A549 (cell line): Measurements from ENCODE around the gene FRAT2. TPM values are rescaled to one million over a fixed set of nuclear protein-coding genes. Genes with fewer than 3 reads are reported as not detected.

Source experiments
- ATAC-seq, 2 experiments: fragments of 200-7000 bp in 1 of 2; fragments of >200 bp in 1 of 2; cut with Nextera tagmentation in 1 of 2; cut with Tn5 transposase in 1 of 2; 3 replicates each; pipeline versions ENCODE4 v1.8.0 to v1.9.1; 2018 to 2020; ENCODE audit warnings: mild to moderate bottlenecking in 1 of 2, moderate library complexity in 1 of 2
- CTCF ChIA-PET: fragments of 300-600 bp; sonication (Branson Sonifier 250); formaldehyde crosslinking; extraction: SDS; loops from one replicate; lab custom pipeline; 2021; ENCODE audit warnings: antibody characterized with exemption, inconsistent platforms; lab: Yijun Ruan, JAX
- POLR2A ChIA-PET: fragments of 350-600 bp; formaldehyde crosslinking; extraction: SDS; loops from one replicate; lab custom pipeline; 2021; ENCODE audit warnings: antibody characterized with exemption, inconsistent platforms; lab: Yijun Ruan, JAX
- DNase-seq, 2 experiments: peaks; one replicate each; pipeline versions ENCODE4 v3.0.0 to v3.0.0-alpha.2; 2011 to 2016; ENCODE audit warnings: low read depth in 1 of 2, low spot score in 1 of 2
- FAIRE-seq: peaks from 2 replicates; lab custom pipeline; 2011; peaks lifted over from hg19 to GRCh38; lab: Jason Lieb, UNC
- H3K27ac ChIP-seq, 2 experiments: fragments of >200 bp; sonication (Bioruptor Twin); formaldehyde crosslinking; 3 replicates each; pipeline ENCODE4 v1.5.1; 2016 to 2017
- H3K4me1 ChIP-seq: fragments of >200 bp; sonication (Bioruptor Twin); formaldehyde crosslinking; 3 replicates; pipeline ENCODE4 v1.6.1; 2016
- H3K4me2 ChIP-seq: fragments of >200 bp; sonication (Bioruptor Twin); formaldehyde crosslinking; 3 replicates; pipeline ENCODE4 v1.6.1; 2016
- H3K4me3 ChIP-seq: fragments of >200 bp; sonication (Bioruptor Twin); formaldehyde crosslinking; 3 replicates; pipeline ENCODE4 v1.5.1; 2016
- H3K9me3 ChIP-seq: fragments of >200 bp; sonication (Bioruptor Twin); formaldehyde crosslinking; 3 replicates; pipeline ENCODE4 v1.6.1; 2016
- ATOH8 ChIP-seq: fragments of 250-450 bp; sonication (Bioruptor Pico); IDR thresholded peaks from 2 replicates; pipeline ENCODE4 v1.5.0; 2020; ENCODE audit warnings: low read depth, mild to moderate bottlenecking, moderate library complexity
- BCL3 ChIP-seq: fragments of >200 bp; sonication (Bioruptor Twin); formaldehyde crosslinking; IDR thresholded peaks from 3 replicates; pipeline ENCODE4 v1.6.1; 2016
- BHLHE40 ChIP-seq: IDR thresholded peaks from 2 replicates; pipeline ENCODE4 v1.6.1; 2012; ENCODE audit warnings: low read depth, low read length, inconsistent platforms
- CEBPB ChIP-seq, 2 experiments: fragments of >200 bp in 1 of 2; sonication (Bioruptor Twin) in 1 of 2; formaldehyde crosslinking in 1 of 2; IDR thresholded peaks; 2 replicates each; pipeline ENCODE4 v1.6.1; 2012 to 2016
- EHF ChIP-seq: fragments of 250-450 bp; sonication (Bioruptor Pico); IDR thresholded peaks from 2 replicates; pipeline ENCODE4 v1.5.0; 2020; ENCODE audit warnings: mild to moderate bottlenecking
- FOSB ChIP-seq: fragments of 250-450 bp; sonication (Bioruptor Pico); IDR thresholded peaks from 2 replicates; pipeline ENCODE4 v1.5.0; 2020; ENCODE audit warnings: mild to moderate bottlenecking, moderate library complexity
- HDAC2 ChIP-seq: fragments of 200-600 bp; sonication (generic); IDR thresholded peaks from 2 replicates; pipeline ENCODE4 v1.6.1; 2016
- HOXA7 ChIP-seq: fragments of 250-450 bp; sonication (Bioruptor Pico); IDR thresholded peaks from 2 replicates; pipeline ENCODE4 v1.5.0; 2020; ENCODE audit warnings: mild to moderate bottlenecking, moderate library complexity
- HOXB13 ChIP-seq: fragments of 250-450 bp; sonication (Bioruptor Pico); IDR thresholded peaks from 2 replicates; pipeline ENCODE4 v1.5.0; 2020; ENCODE audit warnings: low read depth, mild to moderate bottlenecking, moderate library complexity
- HOXB5 ChIP-seq: fragments of 250-450 bp; sonication (Bioruptor Pico); IDR thresholded peaks from 2 replicates; pipeline ENCODE4 v1.5.0; 2020; ENCODE audit warnings: mild to moderate bottlenecking, moderate library complexity
- JUNB ChIP-seq: fragments of >200 bp; sonication (Bioruptor Twin); formaldehyde crosslinking; IDR thresholded peaks from 2 replicates; pipeline ENCODE4 v1.6.1; 2016
- KDM1A ChIP-seq: fragments of 200-600 bp; sonication (generic); IDR thresholded peaks from 2 replicates; pipeline ENCODE4 v1.6.1; 2016; ENCODE audit warnings: low read depth, mild to moderate bottlenecking
- MAFK ChIP-seq: fragments of 450-650 bp; IDR thresholded peaks from 2 replicates; pipeline ENCODE4 v1.6.1; 2014; ENCODE audit not compliant: partially characterized antibody
- MAZ ChIP-seq: fragments of 150-350 bp; IDR thresholded peaks from 2 replicates; pipeline ENCODE4 v1.6.1; 2014; ENCODE audit warnings: antibody characterized with exemption, low read depth, low read length, borderline replicate concordance
- NPAS2 ChIP-seq: fragments of 250-450 bp; sonication (Bioruptor Pico); IDR thresholded peaks from 2 replicates; pipeline ENCODE4 v1.8.0; 2022; ENCODE audit warnings: mild to moderate bottlenecking, moderate library complexity, borderline replicate concordance
- PBX3 ChIP-seq: IDR thresholded peaks from 2 replicates; pipeline ENCODE4 v1.6.1; 2012
- PHF8 ChIP-seq: fragments of 200-600 bp; sonication (generic); IDR thresholded peaks from 2 replicates; pipeline ENCODE4 v1.6.1; 2016; ENCODE audit warnings: low read depth, mild to moderate bottlenecking, antibody characterized with exemption, moderate library complexity, borderline replicate concordance
- POLR2A ChIP-seq: IDR thresholded peaks from 2 replicates; pipeline ENCODE4 v1.6.1; 2012; ENCODE audit warnings: mild to moderate bottlenecking, low read length
- POLR2AphosphoS2 ChIP-seq: conservative IDR thresholded peaks from 2 replicates; pipeline ENCODE4 v1.6.1; 2012; ENCODE audit warnings: low read length, improper control_type of control experiment, inconsistent platforms
- RARB ChIP-seq: fragments of 250-450 bp; sonication (Bioruptor Pico); IDR thresholded peaks from 2 replicates; pipeline ENCODE4 v1.8.0; 2021; ENCODE audit warnings: mild to moderate bottlenecking, moderate library complexity
- RFX5 ChIP-seq: fragments of 450-650 bp; IDR thresholded peaks from 2 replicates; pipeline ENCODE4 v1.7.1; 2014; ENCODE audit warnings: antibody characterized with exemption, mild to moderate bottlenecking, moderate library complexity
- RNF2 ChIP-seq: fragments of 200-600 bp; sonication (generic); IDR thresholded peaks from 2 replicates; pipeline ENCODE4 v1.6.1; 2016; ENCODE audit warnings: low read depth, mild to moderate bottlenecking, antibody characterized with exemption, moderate library complexity, borderline replicate concordance
- SREBF2 ChIP-seq: fragments of 450-650 bp; IDR thresholded peaks from 2 replicates; pipeline ENCODE4 v1.6.1; 2014; ENCODE audit warnings: mild to moderate bottlenecking, moderate library complexity
- TP53 ChIP-seq: fragments of 250-450 bp; sonication (Bioruptor Pico); IDR thresholded peaks from 2 replicates; pipeline ENCODE4 v1.5.0; 2021; ENCODE audit warnings: mild to moderate bottlenecking, moderate library complexity
- ZC3H11A ChIP-seq: fragments of 450-650 bp; IDR thresholded peaks from 2 replicates; pipeline ENCODE4 v1.6.1; 2014; ENCODE audit warnings: antibody characterized with exemption, mild to moderate bottlenecking
- ZFP36 ChIP-seq: fragments of 450-650 bp; IDR thresholded peaks from 2 replicates; pipeline ENCODE4 v1.6.1; 2014; ENCODE audit warnings: borderline replicate concordance; ENCODE audit not compliant: partially characterized antibody
- WGBS: methylation state at CpG from one replicate; pipeline ENCODE4 v1.1.6; 2017; ENCODE audit errors: missing lambda C conversion rate; 5-methylcytosine and 5-hydroxymethylcytosine counted together
- polyA plus RNA-seq, 4 experiments: library from polyadenylated mRNA; depleted of rRNA in 3 of 4; stranded (reverse); fragments of >200 nt; fragmentation: RNase III in 1 of 4; extraction: RNeasy Plus Mini Kit Qiagen cat#74134 plus additional on column Dnase treatment in 1 of 4; gene quantifications; 2 replicates in 3 of 4; 3 replicates in 1 of 4; pipeline ENCODE4 v1.2.3, GENCODE V29; 2011 to 2017
- TF ChIP-seq, protein P1 (sequence below): fragments of >200 bp; sonication (Bioruptor Twin); formaldehyde crosslinking; IDR thresholded peaks from 3 replicates; pipeline ENCODE4 v1.5.1; 2016
- TF ChIP-seq, protein P2 (sequence below): IDR thresholded peaks from 2 replicates; pipeline ENCODE4 v1.6.1; 2012; ENCODE audit warnings: low read depth, borderline replicate concordance
- TF ChIP-seq, protein P3 (sequence below): fragments of 250-450 bp; sonication (Bioruptor Pico); IDR thresholded peaks from 2 replicates; pipeline ENCODE4 v1.5.0; 2021; ENCODE audit warnings: mild to moderate bottlenecking, moderate library complexity, borderline replicate concordance

Gene FRAT2
- polyA plus RNA-seq, 2 of the 4 experiments (the other 2 are of a cell fraction), result 4.1 to 5.0 TPM

GRCh38 chr10:97341416-97341815 lies 6.9 kb upstream of the FRAT2 start:
- no peak overlapping the region for H3K4me3 ChIP-seq
- FAIRE-seq, result no peak
- no peak overlapping the region for H3K27ac ChIP-seq
- 17% methylated on average over 2 of the region's 2 CpGs for WGBS
- peaks cover 11% of the 10 kb centered on the region; the same call in 2 of the 3 replicates for H3K4me1 ChIP-seq
- TF ChIP-seq NPAS2 (CRISPR knock-in tag) (no peak), TP53 (no peak), JUNB (no peak), MAFK (no peak), RFX5 (no peak), POLR2AphosphoS2 (no peak), HOXB13 (CRISPR knock-in tag) (no peak), PHF8 (no peak), ZFP36 (no peak), PBX3 (no peak), ATOH8 (CRISPR knock-in tag) (no peak), ZC3H11A (no peak), KDM1A (no peak), FOSB (no peak), SREBF2 (no peak), MAZ (no peak), BCL3 (no peak), HDAC2 (no peak)
- TF ChIP-seq, protein P1, sequence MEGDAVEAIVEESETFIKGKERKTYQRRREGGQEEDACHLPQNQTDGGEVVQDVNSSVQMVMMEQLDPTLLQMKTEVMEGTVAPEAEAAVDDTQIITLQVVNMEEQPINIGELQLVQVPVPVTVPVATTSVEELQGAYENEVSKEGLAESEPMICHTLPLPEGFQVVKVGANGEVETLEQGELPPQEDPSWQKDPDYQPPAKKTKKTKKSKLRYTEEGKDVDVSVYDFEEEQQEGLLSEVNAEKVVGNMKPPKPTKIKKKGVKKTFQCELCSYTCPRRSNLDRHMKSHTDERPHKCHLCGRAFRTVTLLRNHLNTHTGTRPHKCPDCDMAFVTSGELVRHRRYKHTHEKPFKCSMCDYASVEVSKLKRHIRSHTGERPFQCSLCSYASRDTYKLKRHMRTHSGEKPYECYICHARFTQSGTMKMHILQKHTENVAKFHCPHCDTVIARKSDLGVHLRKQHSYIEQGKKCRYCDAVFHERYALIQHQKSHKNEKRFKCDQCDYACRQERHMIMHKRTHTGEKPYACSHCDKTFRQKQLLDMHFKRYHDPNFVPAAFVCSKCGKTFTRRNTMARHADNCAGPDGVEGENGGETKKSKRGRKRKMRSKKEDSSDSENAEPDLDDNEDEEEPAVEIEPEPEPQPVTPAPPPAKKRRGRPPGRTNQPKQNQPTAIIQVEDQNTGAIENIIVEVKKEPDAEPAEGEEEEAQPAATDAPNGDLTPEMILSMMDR, result no peak
- TF ChIP-seq, protein P2, sequence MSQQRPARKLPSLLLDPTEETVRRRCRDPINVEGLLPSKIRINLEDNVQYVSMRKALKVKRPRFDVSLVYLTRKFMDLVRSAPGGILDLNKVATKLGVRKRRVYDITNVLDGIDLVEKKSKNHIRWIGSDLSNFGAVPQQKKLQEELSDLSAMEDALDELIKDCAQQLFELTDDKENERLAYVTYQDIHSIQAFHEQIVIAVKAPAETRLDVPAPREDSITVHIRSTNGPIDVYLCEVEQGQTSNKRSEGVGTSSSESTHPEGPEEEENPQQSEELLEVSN, result no peak
- ATAC-seq, result no peak
- DNase-seq, result no peak
- no peaks in the 10 kb centered on the region for H3K9me3 ChIP-seq
- no peak overlapping the region for H3K4me2 ChIP-seq
- POLR2A ChIA-PET, result no interaction called here
- CTCF ChIA-PET, result interaction anchor here (1.6 to 2.9 kb wide), 3 partner anchors 15 to 63 kb away, joined by 5 to 10 read pairs (median 9); no protein-coding TSS in a partner anchor

GRCh38 chr10:97338041-97338440 lies 3.5 kb upstream of the FRAT2 start:
- CTCF ChIA-PET, result interaction anchor here (1.1 kb wide), 1 partner anchor 9 kb away, joined by 4 read pairs; no protein-coding TSS in a partner anchor
- 71% methylated on average over 5 of the region's 5 CpGs for WGBS
- H3K4me2 ChIP-seq, result no peak overlapping the region
- no peak for DNase-seq
- TF ChIP-seq BHLHE40 (no peak), CEBPB (IDR thresholded peaks at IDR 0.05) (no peak), POLR2AphosphoS2 (no peak), EHF (no peak), POLR2A (no peak), HOXB5 (CRISPR knock-in tag) (no peak), RARB (CRISPR knock-in tag) (no peak), RNF2 (no peak), RFX5 (no peak), HOXA7 (CRISPR knock-in tag) (no peak)
- TF ChIP-seq, protein P3, sequence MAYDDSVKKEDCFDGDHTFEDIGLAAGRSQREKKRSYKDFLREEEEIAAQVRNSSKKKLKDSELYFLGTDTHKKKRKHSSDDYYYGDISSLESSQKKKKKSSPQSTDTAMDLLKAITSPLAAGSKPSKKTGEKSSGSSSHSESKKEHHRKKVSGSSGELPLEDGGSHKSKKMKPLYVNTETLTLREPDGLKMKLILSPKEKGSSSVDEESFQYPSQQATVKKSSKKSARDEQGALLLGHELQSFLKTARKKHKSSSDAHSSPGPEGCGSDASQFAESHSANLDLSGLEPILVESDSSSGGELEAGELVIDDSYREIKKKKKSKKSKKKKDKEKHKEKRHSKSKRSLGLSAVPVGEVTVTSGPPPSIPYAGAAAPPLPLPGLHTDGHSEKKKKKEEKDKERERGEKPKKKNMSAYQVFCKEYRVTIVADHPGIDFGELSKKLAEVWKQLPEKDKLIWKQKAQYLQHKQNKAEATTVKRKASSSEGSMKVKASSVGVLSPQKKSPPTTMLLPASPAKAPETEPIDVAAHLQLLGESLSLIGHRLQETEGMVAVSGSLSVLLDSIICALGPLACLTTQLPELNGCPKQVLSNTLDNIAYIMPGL (CRISPR knock-in tag), result no peak
- TF ChIP-seq, protein P2, result no peak
- TF ChIP-seq, all 56 proteins: peak for 0
- POLR2A ChIA-PET, result no interaction called here
- FAIRE-seq (no peak), ATAC-seq (no peak)
- H3K27ac ChIP-seq, result no peak overlapping the region; a peak in 1 of 6 replicates
- H3K4me3 ChIP-seq, result no peak overlapping the region
- peaks cover 23% of the 10 kb centered on the region for H3K4me1 ChIP-seq
- no peaks in the 10 kb centered on the region for H3K9me3 ChIP-seq
